Trophoblast cell (in vitro differentiated cells and primary cell): ENCODE results near the gene CSNK2B.

Source experiments
- DNase-seq, 2 donors: peaks; one replicate each; pipeline ENCODE4 v3.0.0-alpha.2; 2016
- H2AFZ ChIP-seq: 2 replicates; pipeline ENCODE4 v1.6.1; 2013; ENCODE audit warnings: low read length, moderate library complexity, mild to moderate bottlenecking; ENCODE audit not compliant: insufficient read depth, poor library complexity
- H2AK5ac ChIP-seq: 2 replicates; pipeline ENCODE4 v1.6.1; 2013; ENCODE audit warnings: mild to moderate bottlenecking, low read length
- H2BK120ac ChIP-seq: 2 replicates; pipeline ENCODE4 v1.6.1; 2013; ENCODE audit warnings: low read length, mild to moderate bottlenecking, moderate library complexity; ENCODE audit not compliant: insufficient read depth, poor library complexity
- H2BK12ac ChIP-seq: 2 replicates; pipeline ENCODE4 v1.6.1; 2013; ENCODE audit warnings: mild to moderate bottlenecking, low read length, moderate library complexity
- H2BK5ac ChIP-seq: 2 replicates; pipeline ENCODE4 v1.6.1; 2013; ENCODE audit warnings: low read length, low read depth, moderate library complexity, mild to moderate bottlenecking; ENCODE audit not compliant: poor library complexity
- H3K14ac ChIP-seq: 2 replicates; pipeline ENCODE4 v1.6.1; 2013; ENCODE audit warnings: mild to moderate bottlenecking, low read length
- H3K18ac ChIP-seq: 2 replicates; pipeline ENCODE4 v1.6.1; 2013; ENCODE audit warnings: mild to moderate bottlenecking, low read length
- H3K23ac ChIP-seq: 2 replicates; pipeline ENCODE4 v1.6.1; 2013; ENCODE audit warnings: low read length
- H3K27ac ChIP-seq: 2 replicates; pipeline ENCODE4 v1.5.1; 2013; ENCODE audit warnings: low read depth, mild to moderate bottlenecking, inconsistent platforms, low read length, moderate library complexity
- H3K27me3 ChIP-seq: 2 replicates; pipeline ENCODE4 v1.6.1; 2013; ENCODE audit warnings: inconsistent platforms, mild to moderate bottlenecking, low read length, moderate library complexity; ENCODE audit not compliant: insufficient read depth
- H3K36me3 ChIP-seq, 2 experiments: 1 replicate in 1 of 2; 2 replicates in 1 of 2; pipeline ENCODE4 v1.6.1; 2013; ENCODE audit warnings: low read length in 2 of 2, mild to moderate bottlenecking in 2 of 2, moderate library complexity in 1 of 2; ENCODE audit not compliant: insufficient read depth in 2 of 2, control insufficient read depth in 1 of 2
- H3K4ac ChIP-seq: 2 replicates; pipeline ENCODE4 v1.6.1; 2013; ENCODE audit warnings: low read depth, mild to moderate bottlenecking, low read length, moderate library complexity
- H3K4me1 ChIP-seq, 2 experiments: 1 replicate in 1 of 2; 2 replicates in 1 of 2; pipeline ENCODE4 v1.6.1; 2013; ENCODE audit warnings: low read length in 2 of 2, mild to moderate bottlenecking in 2 of 2, moderate library complexity in 1 of 2; ENCODE audit not compliant: insufficient read depth in 2 of 2, control insufficient read depth in 1 of 2
- H3K4me2 ChIP-seq: 2 replicates; pipeline ENCODE4 v1.6.1; 2013; ENCODE audit warnings: inconsistent platforms, mild to moderate bottlenecking, low read length, moderate library complexity
- H3K4me3 ChIP-seq: 2 replicates; pipeline ENCODE4 v1.5.1; 2013; ENCODE audit warnings: mild to moderate bottlenecking, low read depth, low read length, inconsistent platforms
- H3K79me1 ChIP-seq: one replicate; pipeline ENCODE4 v1.6.1; 2013; ENCODE audit warnings: low read length
- H3K79me2 ChIP-seq: 2 replicates; pipeline ENCODE4 v1.6.1; 2013; ENCODE audit warnings: low read length, mild to moderate bottlenecking; ENCODE audit not compliant: control insufficient read depth, insufficient read depth, poor library complexity
- H3K9ac ChIP-seq: 2 replicates; pipeline ENCODE4 v1.6.1; 2013; ENCODE audit warnings: mild to moderate bottlenecking, low read length
- H3K9me3 ChIP-seq: 2 replicates; pipeline ENCODE4 v1.6.1; 2013; ENCODE audit warnings: low read depth, mild to moderate bottlenecking, control low read depth, inconsistent platforms, low read length; ENCODE audit not compliant: insufficient read depth
- H4K12ac ChIP-seq: 2 replicates; pipeline ENCODE4 v1.6.1; 2013; ENCODE audit warnings: low read depth, mild to moderate bottlenecking, low read length, moderate library complexity
- H4K8ac ChIP-seq: 2 replicates; pipeline ENCODE4 v1.6.1; 2013; ENCODE audit warnings: low read depth, mild to moderate bottlenecking, low read length, moderate library complexity
- H4K91ac ChIP-seq: one replicate; pipeline ENCODE4 v1.6.1; 2013; ENCODE audit warnings: low read depth, mild to moderate bottlenecking, low read length, moderate library complexity
- WGBS: extraction: QIAGEN DNeasy Blood & Tissue Kit; methylation state at CpG from one replicate; pipeline ENCODE4 v1.1.7; 2013; ENCODE audit warnings: missing lambda C conversion rate; ENCODE audit not compliant: insufficient read length, insufficient coverage; ENCODE audit errors: extremely low coverage; 5-methylcytosine and 5-hydroxymethylcytosine counted together

Gene CSNK2B

DNA sequence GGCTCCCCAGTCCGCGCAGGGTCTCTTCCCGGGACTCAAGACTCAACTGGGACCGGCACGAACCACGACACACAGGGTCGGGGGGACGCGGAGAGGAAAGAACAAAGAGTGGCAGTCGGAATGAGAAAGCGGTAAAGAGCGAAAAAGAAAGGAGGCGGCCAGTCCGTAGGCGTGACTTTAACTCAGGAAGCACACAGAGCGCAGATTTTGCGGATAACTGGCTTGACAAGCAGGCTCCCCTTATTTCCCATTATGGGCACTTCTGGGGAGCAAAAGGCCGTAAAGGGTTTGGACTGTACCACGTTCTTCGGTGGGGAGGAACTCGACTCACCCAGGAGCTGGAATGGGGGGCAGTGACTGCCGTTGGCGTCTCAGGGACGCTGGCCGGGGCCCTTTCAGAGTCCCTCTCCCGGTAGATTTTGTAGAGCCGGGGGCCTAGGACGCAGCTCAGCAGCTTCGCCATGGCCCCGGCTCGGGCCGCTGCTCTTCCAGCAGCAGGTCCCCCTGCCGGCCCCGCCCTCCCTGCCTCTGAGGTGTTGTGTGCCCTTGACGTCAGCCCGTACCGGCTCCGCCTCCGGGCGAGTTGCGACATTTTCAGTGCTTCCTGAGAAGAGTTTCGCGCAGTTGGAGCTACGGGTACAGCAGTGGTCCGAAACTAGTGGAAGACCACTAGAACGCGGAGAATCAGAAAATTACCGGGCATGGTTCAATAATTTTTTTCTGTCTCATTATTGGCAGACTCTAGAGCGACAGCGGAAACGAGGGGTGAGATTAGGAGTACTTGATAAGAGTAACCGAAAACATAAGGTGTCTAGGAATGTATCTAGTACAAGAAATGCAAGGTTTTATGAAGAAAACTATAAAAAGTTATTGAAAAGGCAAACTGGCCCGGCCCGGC, 37.2 kb downstream of the CSNK2B start, which contains the start of gene ABHD16A:
Gene ABHD16A (minus strand): TSS at position 506 of the 898 bp plus-strand sequence. CDS start 43 bp downstream, at position 463.
- Histone ChIP-seq H3K4me1 (peaks cover 7 to 8% of the 10 kb centered on the region in 2 experiments), H3K23ac (no peak within 1 kb of the TSS), H2BK5ac (peak within 1 kb of the TSS; percentile 38), H3K4me2 (peak within 1 kb of the TSS; percentile 82), H2AFZ (peak within 1 kb of the TSS; percentile 60), H3K9ac (peak within 1 kb of the TSS; percentile 99), H3K14ac (peak within 1 kb of the TSS; percentile 48), H3K18ac (peak within 1 kb of the TSS; percentile 60), H2AK5ac (no peak within 1 kb of the TSS), H4K12ac (peak within 1 kb of the TSS; percentile 94), H2BK12ac (peak within 1 kb of the TSS; percentile 47), H3K79me2 (peaks cover 6% of the 10 kb centered on the region), H4K91ac (peak within 1 kb of the TSS; percentile 71), H2BK120ac (peak within 1 kb of the TSS; percentile 29), H3K4ac (peak within 1 kb of the TSS; percentile 78), H3K27me3 (no peaks in the 10 kb centered on the region), H3K4me3 (peak within 1 kb of the TSS; percentile 88), H3K27ac (peak within 1 kb of the TSS; percentile 94), H3K9me3 (peaks cover 2% of the 10 kb centered on the region), H4K8ac (peak within 1 kb of the TSS; percentile 87), H3K36me3 (peaks cover 5 to 7% of the 10 kb centered on the region in 2 experiments), H3K79me1 (peaks cover 6% of the 10 kb centered on the region)
- WGBS, result no CpG with 5 or more reads among the region's 54 CpGs
- peak; percentile 99 to 100 for DNase-seq

DNA sequence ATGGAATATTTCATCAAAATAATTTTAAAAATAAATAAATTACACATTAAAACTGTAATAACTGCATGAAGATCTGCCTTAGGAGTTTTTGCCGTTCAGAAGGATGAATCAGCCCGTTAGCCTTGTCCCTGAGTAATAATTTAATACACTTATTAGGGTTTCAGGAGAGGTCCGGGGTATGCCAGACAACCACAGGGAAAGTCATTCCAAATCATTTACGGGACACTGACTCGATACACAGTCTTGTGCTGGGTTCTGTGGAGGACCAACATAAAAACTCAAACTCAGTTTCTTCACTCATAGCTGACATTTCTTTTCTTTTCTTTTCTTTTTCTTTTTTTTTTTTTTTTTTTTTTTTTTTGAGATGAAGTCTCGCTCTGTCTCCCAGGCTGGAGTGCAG, 40.1 kb downstream of the CSNK2B start:
- Histone ChIP-seq H3K9ac (no peak overlapping the region), H2BK120ac (no peak overlapping the region), H3K36me3 (peaks cover 1 to 2% of the 10 kb centered on the region in 2 experiments), H3K4me1 (peaks cover 6 to 8% of the 10 kb centered on the region in 2 experiments), H2AFZ (no peak overlapping the region), H3K18ac (no peak overlapping the region), H3K4me3 (no peak overlapping the region), H3K27me3 (no peaks in the 10 kb centered on the region), H2BK5ac (no peak overlapping the region), H3K79me1 (peaks cover 6% of the 10 kb centered on the region), H3K27ac (no peak overlapping the region), H3K14ac (no peak overlapping the region), H2BK12ac (no peak overlapping the region), H3K23ac (no peak overlapping the region), H2AK5ac (no peak overlapping the region), H4K12ac (no peak overlapping the region), H3K9me3 (peaks cover 2% of the 10 kb centered on the region), H3K4ac (no peak overlapping the region), H4K8ac (no peak overlapping the region), H4K91ac (no peak overlapping the region), H3K79me2 (peaks cover 6% of the 10 kb centered on the region), H3K4me2 (no peak overlapping the region)
- no CpG with 5 or more reads among the region's 6 CpGs for WGBS
- DNase-seq, result no peak

DNA sequence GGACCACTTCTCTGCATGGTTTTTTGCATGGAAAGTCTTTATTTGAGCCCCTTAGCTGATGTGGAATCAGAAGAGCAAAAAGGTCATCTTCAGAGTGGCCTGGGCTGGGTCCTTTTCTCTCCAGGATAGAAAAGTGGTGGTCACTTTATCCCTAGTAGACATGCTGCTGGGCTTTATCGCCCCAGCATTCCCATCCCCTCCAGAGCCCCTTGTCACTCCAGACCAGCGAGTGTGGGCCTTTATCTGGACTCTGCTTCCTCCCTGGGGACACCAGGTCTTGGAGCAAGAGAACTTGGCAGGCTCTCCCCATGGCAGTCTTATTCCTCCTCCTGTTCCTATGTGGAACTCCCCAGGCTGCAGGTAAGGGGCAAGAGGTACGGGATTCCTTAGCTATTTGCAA, 40.7 kb downstream of the CSNK2B start, which contains the start of gene LY6G6F:
Gene LY6G6F (plus strand): TSS at position 268 of the 400 bp plus-strand sequence. CDS start 41 bp downstream, at position 309.
- no peaks in the 10 kb centered on the region for H3K27me3 ChIP-seq
- no peak within 1 kb of the TSS for H2BK12ac ChIP-seq
- no peak within 1 kb of the TSS for H2BK5ac ChIP-seq
- no peak within 1 kb of the TSS for H2AK5ac ChIP-seq
- peaks cover 6% of the 10 kb centered on the region for H3K79me1 ChIP-seq
- H3K4me2 ChIP-seq, result no peak within 1 kb of the TSS
- no peak for DNase-seq
- no peak within 1 kb of the TSS for H2AFZ ChIP-seq
- peaks cover 2% of the 10 kb centered on the region for H3K9me3 ChIP-seq
- no peak within 1 kb of the TSS for H4K8ac ChIP-seq
- no peak within 1 kb of the TSS for H3K23ac ChIP-seq
- no peak within 1 kb of the TSS for H3K14ac ChIP-seq
- no peaks in the 10 kb centered on the region for H3K36me3 ChIP-seq
- H3K4ac ChIP-seq, result no peak within 1 kb of the TSS
- no peak within 1 kb of the TSS for H4K12ac ChIP-seq
- H4K91ac ChIP-seq, result no peak within 1 kb of the TSS
- H3K79me2 ChIP-seq, result peaks cover 6% of the 10 kb centered on the region
- H3K27ac ChIP-seq, result no peak within 1 kb of the TSS
- H3K18ac ChIP-seq, result no peak within 1 kb of the TSS
- no peak within 1 kb of the TSS for H3K9ac ChIP-seq
- no CpG with 5 or more reads among the region's 3 CpGs for WGBS
- no peak within 1 kb of the TSS for H2BK120ac ChIP-seq
- no peak within 1 kb of the TSS for H3K4me3 ChIP-seq
- H3K4me1 ChIP-seq, result peaks cover 5 to 7% of the 10 kb centered on the region in 2 experiments

DNA sequence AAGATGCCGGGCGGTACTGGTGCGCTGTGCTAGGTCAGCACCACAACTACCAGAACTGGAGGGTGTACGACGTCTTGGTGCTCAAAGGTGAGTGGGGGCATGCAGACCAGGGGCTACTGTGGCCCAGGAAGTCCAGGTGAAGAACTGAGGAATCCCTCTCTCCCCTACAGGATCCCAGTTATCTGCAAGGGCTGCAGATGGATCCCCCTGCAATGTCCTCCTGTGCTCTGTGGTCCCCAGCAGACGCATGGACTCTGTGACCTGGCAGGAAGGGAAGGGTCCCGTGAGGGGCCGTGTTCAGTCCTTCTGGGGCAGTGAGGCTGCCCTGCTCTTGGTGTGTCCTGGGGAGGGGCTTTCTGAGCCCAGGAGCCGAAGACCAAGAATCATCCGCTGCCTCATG, 41.8 kb downstream of the CSNK2B start:
- no peak overlapping the region for H3K27ac ChIP-seq
- no peak overlapping the region for H2AK5ac ChIP-seq
- peaks cover 4% of the 10 kb centered on the region for H3K79me1 ChIP-seq
- H3K36me3 ChIP-seq, result no peaks in the 10 kb centered on the region
- no peak overlapping the region for H3K14ac ChIP-seq
- H2BK12ac ChIP-seq, result no peak overlapping the region
- H3K4ac ChIP-seq, result no peak overlapping the region
- DNase-seq, result no peak
- H2BK5ac ChIP-seq, result no peak overlapping the region
- no peak overlapping the region for H3K4me2 ChIP-seq
- no peak overlapping the region for H3K18ac ChIP-seq
- no peak overlapping the region for H4K12ac ChIP-seq
- no peak overlapping the region for H2BK120ac ChIP-seq
- H3K9me3 ChIP-seq, result peaks cover 2% of the 10 kb centered on the region
- no peaks in the 10 kb centered on the region for H3K4me1 ChIP-seq
- H3K9ac ChIP-seq, result no peak overlapping the region
- no CpG with 5 or more reads among the region's 10 CpGs for WGBS
- H3K27me3 ChIP-seq, result no peaks in the 10 kb centered on the region
- no peak overlapping the region for H3K4me3 ChIP-seq
- H3K23ac ChIP-seq, result no peak overlapping the region
- H4K8ac ChIP-seq, result no peak overlapping the region
- H2AFZ ChIP-seq, result no peak overlapping the region
- peaks cover 1% of the 10 kb centered on the region for H3K79me2 ChIP-seq
- no peak overlapping the region for H4K91ac ChIP-seq
